H9 (cell line): Measurements from ENCODE around the gene SYK. TPM values are rescaled to one million over a fixed set of nuclear protein-coding genes. Genes with fewer than 3 reads are reported as not detected.
"Not testable (repeated sequence)": the region's sequence is repeated elsewhere in the genome, so short reads cannot be mapped to it uniquely, and the experiment has no call there.

Experiments
- DNase-seq: peaks from one replicate; pipeline ENCODE4 v3.0.0-alpha.2; 2017
- H2AFZ ChIP-seq: one replicate; pipeline ENCODE4 v1.6.1; 2013; ENCODE audit warnings: mild to moderate bottlenecking, low read length, control low read depth, moderate library complexity
- H2AK5ac ChIP-seq: 2 replicates; pipeline ENCODE4 v1.6.1; 2013; ENCODE audit warnings: low read length, control low read depth, mixed read lengths; ENCODE audit not compliant: insufficient read length
- H2BK120ac ChIP-seq: one replicate; pipeline ENCODE4 v1.6.1; 2013; ENCODE audit warnings: low read depth, mild to moderate bottlenecking, low read length, control low read depth, inconsistent platforms; ENCODE audit not compliant: poor library complexity, severe bottlenecking
- H2BK12ac ChIP-seq: 2 replicates; pipeline ENCODE4 v1.6.1; 2013; ENCODE audit warnings: low read length, control low read depth, mixed read lengths, low read depth; ENCODE audit not compliant: insufficient read length
- H2BK15ac ChIP-seq: 2 replicates; pipeline ENCODE4 v1.6.1; 2013; ENCODE audit warnings: low read depth, low read length, control low read depth
- H2BK20ac ChIP-seq: one replicate; pipeline ENCODE4 v1.6.1; 2013; ENCODE audit warnings: low read depth, mild to moderate bottlenecking, low read length, control low read depth, inconsistent platforms; ENCODE audit not compliant: poor library complexity, severe bottlenecking
- H2BK5ac ChIP-seq: 2 replicates; pipeline ENCODE4 v1.6.1; 2013; ENCODE audit warnings: low read length, control low read depth, mixed read lengths; ENCODE audit not compliant: insufficient read length
- H3K14ac ChIP-seq: 2 replicates; pipeline ENCODE4 v1.6.1; 2013; ENCODE audit warnings: low read length, control low read depth; ENCODE audit not compliant: insufficient read depth
- H3K18ac ChIP-seq: 2 replicates; pipeline ENCODE4 v1.6.1; 2013; ENCODE audit warnings: low read depth, mild to moderate bottlenecking, mixed read lengths, low read length, control low read depth; ENCODE audit not compliant: insufficient read length
- H3K23ac ChIP-seq: 2 replicates; pipeline ENCODE4 v1.6.1; 2013; ENCODE audit warnings: low read length, control low read depth, mixed read lengths, low read depth; ENCODE audit not compliant: insufficient read length
- H3K23me2 ChIP-seq: 2 replicates; pipeline ENCODE4 v1.6.1; 2013; ENCODE audit warnings: low read depth, mild to moderate bottlenecking, mixed read lengths, low read length, control low read depth; ENCODE audit not compliant: insufficient read length, poor library complexity, severe bottlenecking
- H3K27ac ChIP-seq: 2 replicates; pipeline ENCODE4 v1.5.1; 2013; ENCODE audit warnings: low read length, control low read depth, mixed read lengths, low read depth; ENCODE audit not compliant: insufficient read length
- H3K27me3 ChIP-seq: 2 replicates; pipeline ENCODE4 v1.6.1; 2013; ENCODE audit warnings: low read length, control low read depth, inconsistent platforms; ENCODE audit not compliant: insufficient read depth
- H3K4ac ChIP-seq: 2 replicates; pipeline ENCODE4 v1.6.1; 2013; ENCODE audit warnings: low read depth, mild to moderate bottlenecking, control low read depth, inconsistent platforms, low read length, moderate library complexity
- H3K4me1 ChIP-seq: 2 replicates; pipeline ENCODE4 v1.6.1; 2013; ENCODE audit warnings: low read length, control low read depth, inconsistent platforms; ENCODE audit not compliant: insufficient read depth
- H3K4me2 ChIP-seq: 2 replicates; pipeline ENCODE4 v1.6.1; 2013; ENCODE audit warnings: low read length, control low read depth, mixed read lengths; ENCODE audit not compliant: insufficient read length, insufficient read depth
- H3K56ac ChIP-seq: 2 replicates; pipeline ENCODE4 v1.6.1; 2013; ENCODE audit warnings: low read depth, mild to moderate bottlenecking, mixed read lengths, low read length, control low read depth; ENCODE audit not compliant: insufficient read length
- H3K79me1 ChIP-seq: 2 replicates; pipeline ENCODE4 v1.6.1; 2013; ENCODE audit warnings: low read depth, mild to moderate bottlenecking, moderate library complexity, low read length, control low read depth, inconsistent platforms; ENCODE audit not compliant: insufficient read depth, poor library complexity, severe bottlenecking
- H3K79me2 ChIP-seq: 2 replicates; pipeline ENCODE4 v1.6.1; 2013; ENCODE audit warnings: low read length, control low read depth, inconsistent platforms; ENCODE audit not compliant: insufficient read depth
- H3K9ac ChIP-seq: 2 replicates; pipeline ENCODE4 v1.6.1; 2013; ENCODE audit warnings: low read length, control low read depth, mixed read lengths; ENCODE audit not compliant: insufficient read length; ENCODE audit errors: extremely low read depth
- H3K9me3 ChIP-seq: one replicate; pipeline ENCODE4 v1.6.1; 2013; ENCODE audit warnings: low read depth, low read length, inconsistent platforms; ENCODE audit not compliant: control insufficient read depth
- H3T11ph ChIP-seq: one replicate; pipeline ENCODE4 v1.6.1; 2013; ENCODE audit warnings: mild to moderate bottlenecking, low read length, control low read depth, inconsistent platforms
- H4K20me1 ChIP-seq: one replicate; pipeline ENCODE4 v1.6.1; 2013; ENCODE audit not compliant: control insufficient read depth, insufficient read length, insufficient read depth
- H4K5ac ChIP-seq: 2 replicates; pipeline ENCODE4 v1.6.1; 2013; ENCODE audit warnings: low read depth, mild to moderate bottlenecking, mixed read lengths, low read length, control low read depth; ENCODE audit not compliant: insufficient read length
- H4K8ac ChIP-seq: replicated peaks from 2 replicates; pipeline ENCODE4 v1.6.1; 2013; ENCODE audit warnings: low read length, control low read depth, mixed read lengths, low read depth; ENCODE audit not compliant: insufficient read length
- H4K91ac ChIP-seq: 2 replicates; pipeline ENCODE4 v1.6.1; 2013; ENCODE audit warnings: low read depth, mild to moderate bottlenecking, moderate library complexity, mixed read lengths, low read length, control low read depth; ENCODE audit not compliant: insufficient read length
- H3K27ac Mint-ChIP-seq, 3 experiments: 2 replicates in 2 of 3; 3 replicates in 1 of 3; pipeline ENCODE4 v1.8.0; 2020 to 2021; ENCODE audit warnings: mixed read lengths in 3 of 3, mild to moderate bottlenecking in 1 of 3, moderate library complexity in 1 of 3
- H3K27me3 Mint-ChIP-seq: 2 replicates; pipeline ENCODE4 v1.8.0; 2021; ENCODE audit warnings: low read depth, mild to moderate bottlenecking, moderate library complexity, mixed read lengths
- H3K36me3 Mint-ChIP-seq, 3 experiments: 2 replicates in 2 of 3; 3 replicates in 1 of 3; pipeline ENCODE4 v1.8.0; 2020 to 2021; ENCODE audit warnings: low read depth in 3 of 3, mixed read lengths in 3 of 3; ENCODE audit not compliant: insufficient read depth in 1 of 3
- H3K4me1 Mint-ChIP-seq, 2 experiments: 2 replicates each; pipeline ENCODE4 v1.8.0; 2020; ENCODE audit warnings: mixed read lengths in 2 of 2
- H3K4me3 Mint-ChIP-seq, 2 experiments: 2 replicates in 1 of 2; 3 replicates in 1 of 2; pipeline ENCODE4 v1.8.0; 2020 to 2021; ENCODE audit warnings: mild to moderate bottlenecking in 2 of 2, mixed read lengths in 2 of 2, moderate library complexity in 1 of 2
- H3K9me3 Mint-ChIP-seq, 2 experiments: 2 replicates in 1 of 2; 3 replicates in 1 of 2; pipeline ENCODE4 v1.8.0; 2020; ENCODE audit warnings: mild to moderate bottlenecking in 2 of 2, mixed read lengths in 2 of 2, moderate library complexity in 1 of 2
- CTCF ChIP-seq: fragments of 200-600 bp; sonication (generic); conservative IDR thresholded peaks from 3 replicates; pipeline ENCODE4 v1.8.0; 2021; ENCODE audit warnings: antibody characterized with exemption, mild to moderate bottlenecking
- WGBS: extraction: QIAGEN DNeasy Blood & Tissue Kit; methylation state at CpG from one replicate; pipeline ENCODE4 v1.1.7; 2013; ENCODE audit warnings: missing lambda C conversion rate, low lambda C conversion rate, mixed read lengths; ENCODE audit not compliant: insufficient read length; ENCODE audit errors: extremely low coverage; 5-methylcytosine and 5-hydroxymethylcytosine counted together
- total RNA-seq: library from RNA; stranded (reverse); gene quantifications from 2 replicates; pipeline ENCODE4 v1.2.1, GENCODE V29; 2021

Gene SYK
- total RNA-seq, 1 experiment from 2014 or later: 7.9 TPM

GRCh38 chr9:90789862-90790261 is 11.8 kb upstream of the SYK start:
- H3K56ac ChIP-seq: no peak overlapping the region
- no peak overlapping the region for H2BK20ac ChIP-seq
- no peaks in the 10 kb centered on the region for H3K79me1 ChIP-seq
- Mint-ChIP-seq H3K4me3 (no peak overlapping the region), H3K36me3 (peaks cover 0 to 7% (median 2%) of the 10 kb centered on the region in 3 experiments; a peak in 5 of 7 replicates), H3K4me1 (peaks cover 7 to 30% of the 10 kb centered on the region in 2 experiments; a peak in 3 of 4 replicates), H3K9me3 (peaks cover 0 to 12% of the 10 kb centered on the region in 2 experiments; a peak in 4 of 5 replicates), H3K27me3 (no peaks in the 10 kb centered on the region), H3K27ac (no peak overlapping the region)
- H3K4me2 ChIP-seq: no peak overlapping the region
- no peak overlapping the region for H2BK15ac ChIP-seq
- H3K23ac ChIP-seq: no peak overlapping the region
- H4K8ac ChIP-seq: no peak overlapping the region
- no peak overlapping the region for H2AFZ ChIP-seq
- H3K4me1 ChIP-seq: no peaks in the 10 kb centered on the region
- H2BK12ac ChIP-seq: no peak overlapping the region
- no peak for TF ChIP-seq CTCF
- H4K20me1 ChIP-seq: no peaks in the 10 kb centered on the region
- no peak overlapping the region for H3T11ph ChIP-seq
- H2BK120ac ChIP-seq: no peak overlapping the region
- H3K23me2 ChIP-seq: no peaks in the 10 kb centered on the region
- H2AK5ac ChIP-seq: no peak overlapping the region
- no peak overlapping the region for H3K14ac ChIP-seq
- WGBS: no CpG with 5 or more reads among the region's 4 CpGs
- no peak overlapping the region for H4K91ac ChIP-seq
- H3K18ac ChIP-seq: no peak overlapping the region
- no peaks in the 10 kb centered on the region for H3K27me3 ChIP-seq
- no peak overlapping the region for H4K5ac ChIP-seq
- DNase-seq: no peak
- no peak overlapping the region for H3K9ac ChIP-seq
- H3K27ac ChIP-seq: no peak overlapping the region
- no peaks in the 10 kb centered on the region for H3K79me2 ChIP-seq
- H3K9me3 ChIP-seq: no peaks in the 10 kb centered on the region
- no peak overlapping the region for H3K4ac ChIP-seq
- no peak overlapping the region for H2BK5ac ChIP-seq

GRCh38 chr9:90793024-90793423 is 8.6 kb upstream of the SYK start:
- not testable (repeated sequence) for H4K20me1 ChIP-seq, H2BK12ac ChIP-seq, H2BK5ac ChIP-seq, H2AK5ac ChIP-seq, H4K91ac ChIP-seq, H3K27ac ChIP-seq, H3T11ph ChIP-seq, H3K4me3 Mint-ChIP-seq, H2BK20ac ChIP-seq, H3K9ac ChIP-seq, H2BK120ac ChIP-seq, H2AFZ ChIP-seq, H3K4me2 ChIP-seq, H3K4me1 ChIP-seq, H3K27ac Mint-ChIP-seq, H3K4ac ChIP-seq, H3K36me3 Mint-ChIP-seq, H3K23me2 ChIP-seq, DNase-seq, H3K27me3 ChIP-seq, H3K23ac ChIP-seq, H3K56ac ChIP-seq, H4K8ac ChIP-seq, H3K79me1 ChIP-seq, H2BK15ac ChIP-seq, H3K9me3 ChIP-seq, H4K5ac ChIP-seq, H3K79me2 ChIP-seq, H3K27me3 Mint-ChIP-seq, H3K18ac ChIP-seq, H3K14ac ChIP-seq
- Mint-ChIP-seq H3K9me3 (peaks cover 0 to 12% of the 10 kb centered on the region in 2 experiments; a peak in 4 of 5 replicates), H3K4me1 (peaks cover 7 to 27% of the 10 kb centered on the region in 2 experiments; a peak in 3 of 4 replicates)
- no CpG with 5 or more reads among the region's 3 CpGs for WGBS
